HepG2 (cell line): Measurements from ENCODE around the gene SYVN1. TPM values are rescaled to one million over a fixed set of nuclear protein-coding genes. Genes with fewer than 3 reads are reported as not detected.
A peak's percentile ranks its signal among the peaks of the same experiment; 100 is the strongest.

ENCODE experiments used
- BCL6 ChIP-seq: IDR thresholded peaks from 2 replicates; pipeline ENCODE4 v1.6.1; 2016; ENCODE audit warnings: missing genetic modification reagents, missing compliant biosample characterization
- BRCA1 ChIP-seq: sonication (generic); formaldehyde crosslinking; IDR thresholded peaks from 2 replicates; pipeline ENCODE4 v1.4.0; 2020; ENCODE audit warnings: missing genetic modification reagents
- CCAR2 ChIP-seq: fragments of 200-400 bp; formaldehyde crosslinking; optimal IDR thresholded peaks from 2 replicates; pipeline ENCODE3; 2018; ENCODE audit warnings: low read depth, mild to moderate bottlenecking, low read length, moderate library complexity
- CEBPB ChIP-seq: IDR thresholded peaks from 2 replicates; pipeline ENCODE4 v1.6.1; 2011; ENCODE audit warnings: low read depth, low read length, improper control_type of control experiment, borderline replicate concordance
- EEA1 ChIP-seq: sonication (generic); formaldehyde crosslinking; IDR thresholded peaks from 2 replicates; pipeline ENCODE4 v1.5.1; 2020; ENCODE audit warnings: mild to moderate bottlenecking, missing genetic modification reagents, borderline replicate concordance
- FOXK2 ChIP-seq: fragments of 450-650 bp; IDR thresholded peaks from 2 replicates; pipeline ENCODE4 v1.6.1; 2016
- HNF1A ChIP-seq, 2 experiments: sonication (generic) in 1 of 2; formaldehyde crosslinking in 1 of 2; IDR thresholded peaks; 2 replicates each; pipeline versions ENCODE4 v1.4.0 to v1.6.1; 2016 to 2020; ENCODE audit warnings: borderline replicate concordance in 1 of 2, low read depth in 1 of 2, mild to moderate bottlenecking in 1 of 2, missing genetic modification reagents in 1 of 2
- HNRNPUL1 ChIP-seq: fragments of 200-400 bp; formaldehyde crosslinking; IDR thresholded peaks from 2 replicates; pipeline ENCODE4 v1.6.1; 2017; ENCODE audit warnings: low read depth, mild to moderate bottlenecking, low read length, moderate library complexity
- HOXA5 ChIP-seq: sonication (generic); formaldehyde crosslinking; IDR thresholded peaks from 2 replicates; pipeline ENCODE4 v1.4.0; 2020; ENCODE audit warnings: missing genetic modification reagents
- KLF12 ChIP-seq: sonication (generic); formaldehyde crosslinking; IDR thresholded peaks from 2 replicates; pipeline ENCODE4 v1.4.0; 2020; ENCODE audit warnings: missing genetic modification reagents, borderline replicate concordance
- NCOA5 ChIP-seq: sonication (generic); formaldehyde crosslinking; IDR thresholded peaks from 2 replicates; pipeline ENCODE4 v1.4.0; 2020; ENCODE audit warnings: missing genetic modification reagents
- NFYC ChIP-seq: IDR thresholded peaks from 2 replicates; pipeline ENCODE4 v1.6.1; 2016; ENCODE audit warnings: missing genetic modification reagents, missing compliant biosample characterization
- PCBP2 ChIP-seq: fragments of 200-400 bp; formaldehyde crosslinking; optimal IDR thresholded peaks from 2 replicates; pipeline ENCODE3; 2018; ENCODE audit warnings: low read length, low read depth; ENCODE audit not compliant: poor library complexity, severe bottlenecking
- SIX4 ChIP-seq: sonication (generic); formaldehyde crosslinking; IDR thresholded peaks from 2 replicates; pipeline ENCODE4 v1.4.0; 2020; ENCODE audit warnings: missing genetic modification reagents
- SUZ12 ChIP-seq: fragments of 150-350 bp; IDR thresholded peaks from 2 replicates; pipeline ENCODE4 v1.6.1; 2014; ENCODE audit warnings: low read depth, low read length
- TBX2 ChIP-seq: sonication (generic); formaldehyde crosslinking; IDR thresholded peaks from 2 replicates; pipeline ENCODE4 v1.5.0; 2020; ENCODE audit warnings: missing genetic modification reagents, mild to moderate bottlenecking, borderline replicate concordance
- ZBTB7A ChIP-seq: sonication (generic); formaldehyde crosslinking; IDR thresholded peaks from 2 replicates; pipeline ENCODE4 v1.8.0; 2022; ENCODE audit warnings: mild to moderate bottlenecking, missing genetic modification reagents
- ZFAT ChIP-seq: sonication (generic); formaldehyde crosslinking; conservative IDR thresholded peaks from 2 replicates; pipeline ENCODE4 v1.8.1; 2023; ENCODE audit warnings: missing genetic modification reagents, inconsistent platforms
- ZNF362 ChIP-seq: sonication (generic); formaldehyde crosslinking; IDR thresholded peaks from 2 replicates; pipeline ENCODE4 v1.4.0; 2020; ENCODE audit warnings: missing genetic modification reagents, mild to moderate bottlenecking, borderline replicate concordance
- ZNF704 ChIP-seq: sonication (generic); formaldehyde crosslinking; IDR thresholded peaks from 2 replicates; pipeline ENCODE4 v1.8.1; 2023; ENCODE audit warnings: mild to moderate bottlenecking, inconsistent platforms, moderate library complexity, missing genetic modification reagents, borderline replicate concordance
- ZNF782 ChIP-seq: sonication (generic); formaldehyde crosslinking; IDR thresholded peaks from 2 replicates; pipeline ENCODE4 v1.4.0; 2020; ENCODE audit warnings: missing genetic modification reagents, mild to moderate bottlenecking, borderline replicate concordance
- polyA plus RNA-seq, 8 experiments: library from polyadenylated mRNA; depleted of rRNA in 3 of 8; stranded (reverse) in 7 of 8; unstranded in 1 of 8; fragments of >200 nt; fragmentation: Illumina TruSeq in 4 of 8; extraction: Trizol in 4 of 8; gene quantifications; 2 replicates each; pipeline versions ENCODE4 v1.2.1 to v1.2.3, GENCODE V29; 2011 to 2016; ENCODE audit warnings: low read depth in 4 of 8, missing spikeins in 1 of 8, mixed read lengths in 1 of 8; ENCODE audit not compliant: insufficient read depth in 1 of 8
- total RNA-seq, 5 experiments: library from RNA; depleted of rRNA; stranded (reverse); fragments of >200 nt; fragmentation: Illumina TruSeq; extraction: Trizol; gene quantifications; 2 replicates each; pipeline ENCODE4 v1.2.3, GENCODE V29; 2016; ENCODE audit warnings: low read depth in 1 of 5
- TF ChIP-seq, protein P1 (sequence below): sonication (generic); formaldehyde crosslinking; conservative IDR thresholded peaks from 2 replicates; pipeline ENCODE4 v1.8.1; 2023; ENCODE audit warnings: missing genetic modification reagents

Gene SYVN1
- total and polyA plus RNA-seq, 2 of the 13 experiments (the other 11 are each of a cell fraction or from before 2014, with no cell fraction given), result 10.3 to 22.5 TPM

DNA sequence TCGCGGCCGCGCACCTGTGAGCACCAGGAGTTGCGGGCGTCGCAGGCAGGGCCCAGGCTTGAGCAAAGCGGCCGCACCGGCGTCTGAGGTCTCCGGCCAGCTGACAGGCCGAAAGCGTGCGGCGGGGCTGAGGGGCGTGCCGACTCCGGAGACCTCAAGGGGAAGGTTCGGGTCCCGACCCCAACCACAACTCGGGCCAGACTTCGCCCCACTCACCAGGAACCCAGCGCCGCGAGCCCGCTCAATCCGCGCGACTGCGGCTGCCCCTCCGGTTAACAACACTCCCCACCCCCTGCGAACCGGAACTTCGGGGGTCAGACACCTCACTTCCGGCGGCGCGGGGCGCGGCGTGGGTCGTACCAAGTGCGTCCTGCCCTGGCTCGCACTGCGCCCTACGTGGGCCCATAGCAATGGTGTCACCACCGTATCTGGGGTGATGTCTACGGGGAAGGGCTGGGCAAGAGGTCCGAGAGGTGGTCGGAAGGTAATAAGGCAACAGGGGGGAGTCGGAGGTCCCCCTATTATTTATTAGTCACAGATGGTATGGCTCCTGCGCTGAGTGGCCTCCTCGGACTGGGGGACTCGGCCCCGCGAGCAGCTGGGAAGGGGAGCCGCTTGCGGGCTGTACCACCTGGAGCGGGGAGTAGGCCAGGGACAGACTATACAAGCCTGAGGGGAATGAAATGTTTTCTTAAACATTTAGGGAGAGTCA lies at the start of gene SYVN1 (continued):
- TF ChIP-seq PCBP2 (no peak), ZNF362 (CRISPR knock-in tag) (peak; percentile 12; the same call in 1 of the 2 replicates), EEA1 (CRISPR knock-in tag) (no peak), TBX2 (CRISPR knock-in tag) (peak; percentile 62; the same call in 1 of the 2 replicates), HNRNPUL1 (no peak), KLF12 (CRISPR knock-in tag) (no peak; the same call in 1 of the 2 replicates), HNF1A (IDR thresholded peaks at IDR 0.05; ENCODE audit: low read depth) (peak; percentile 8; the same call in 1 of the 2 replicates), HNF1A (CRISPR knock-in tag; IDR thresholded peaks at IDR 0.05; ENCODE audit: borderline replicate concordance) (peak; percentile 70; the same call in 1 of the 2 replicates), CCAR2 (no peak), FOXK2 (peak; percentile 95), SIX4 (CRISPR knock-in tag) (no peak), ZFAT (no peak), NFYC (CRISPR knock-in tag) (no peak), NCOA5 (CRISPR knock-in tag) (no peak), BRCA1 (CRISPR knock-in tag) (no peak), SUZ12 (no peak), ZBTB7A (peak; percentile 65; the same call in 1 of the 2 replicates), HOXA5 (CRISPR knock-in tag) (no peak; the same call in 1 of the 2 replicates), ZNF782 (peak; percentile 61; the same call in 1 of the 2 replicates), BCL6 (CRISPR knock-in tag) (peak; percentile 30), CEBPB (no peak), ZNF704 (CRISPR knock-in tag) (peak; percentile 25; the same call in 1 of the 2 replicates)
- TF ChIP-seq, protein P1, sequence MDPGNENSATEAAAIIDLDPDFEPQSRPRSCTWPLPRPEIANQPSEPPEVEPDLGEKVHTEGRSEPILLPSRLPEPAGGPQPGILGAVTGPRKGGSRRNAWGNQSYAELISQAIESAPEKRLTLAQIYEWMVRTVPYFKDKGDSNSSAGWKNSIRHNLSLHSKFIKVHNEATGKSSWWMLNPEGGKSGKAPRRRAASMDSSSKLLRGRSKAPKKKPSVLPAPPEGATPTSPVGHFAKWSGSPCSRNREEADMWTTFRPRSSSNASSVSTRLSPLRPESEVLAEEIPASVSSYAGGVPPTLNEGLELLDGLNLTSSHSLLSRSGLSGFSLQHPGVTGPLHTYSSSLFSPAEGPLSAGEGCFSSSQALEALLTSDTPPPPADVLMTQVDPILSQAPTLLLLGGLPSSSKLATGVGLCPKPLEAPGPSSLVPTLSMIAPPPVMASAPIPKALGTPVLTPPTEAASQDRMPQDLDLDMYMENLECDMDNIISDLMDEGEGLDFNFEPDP (CRISPR knock-in tag), result no peak
